ENCODE measurements around the gene AHCY.

- TF ChIP-seq EZH2phosphoT487 (IDR thresholded peaks at IDR 0.05; ENCODE audit: low read depth) (no peak), CTCF (IDR thresholded peaks at IDR 0.05; ENCODE audit: low read depth, low read length) (no peak)
Measured at GRCh38 chr20:34282041-34282440, 21.1 kb downstream of the AHCY start.
